ENCODE data around the gene SOX5. TPM values are rescaled to one million over a fixed set of nuclear protein-coding genes. Genes with fewer than 3 reads are reported as not detected.

The SOX5 gene
- total RNA-seq: 43.6 TPM

DNA sequence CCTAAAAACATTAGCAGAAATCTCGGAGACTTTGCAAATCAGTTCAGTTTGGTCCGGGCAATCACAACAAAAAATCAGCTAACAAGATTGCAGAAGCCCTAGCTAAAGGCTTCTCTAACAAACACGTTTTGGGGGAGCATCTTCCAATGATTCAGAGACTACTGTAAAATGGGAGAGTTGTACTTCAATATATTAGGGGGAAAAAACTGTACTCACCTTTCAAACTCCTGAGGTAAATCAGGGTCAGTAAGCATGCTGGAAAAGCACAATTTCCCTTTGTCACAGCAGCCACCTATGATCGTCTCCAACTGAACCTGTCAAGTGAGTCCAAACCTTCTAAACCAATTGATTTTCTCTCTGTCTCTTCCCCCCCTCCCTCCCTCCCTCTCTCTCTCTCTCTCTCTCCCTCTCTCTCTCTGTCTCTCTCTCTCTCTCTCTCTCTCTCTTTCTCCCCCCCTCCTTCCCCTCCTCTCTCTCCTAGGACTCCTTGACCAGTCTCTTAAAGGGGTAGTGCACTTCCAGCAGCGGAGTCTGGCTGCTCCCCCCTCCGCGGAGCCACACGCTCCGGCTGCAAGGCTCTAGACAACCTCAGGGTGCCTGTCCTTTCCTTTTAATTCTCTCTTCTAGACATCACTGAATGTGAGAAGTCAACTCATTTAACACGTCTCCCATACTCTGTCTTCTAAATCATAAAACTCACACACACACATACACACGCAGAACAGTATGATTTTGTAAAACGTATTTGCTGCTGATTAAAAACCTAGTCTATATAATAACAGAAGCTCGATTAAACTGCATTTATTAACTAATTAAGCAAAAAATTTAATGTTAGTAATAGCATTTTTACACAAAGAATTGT, at the start of gene SOX5:
TSS of gene SOX5 (minus strand) at position 323 of the 862 bp plus-strand sequence. CDS start at position 254, 69 bp downstream.
- intact Hi-C loops (cut with DNase I): no loop called here
- ATAC-seq (peak; percentile 96), DNase-seq (ENCODE audit: low spot score) (peak; percentile 67)

DNA sequence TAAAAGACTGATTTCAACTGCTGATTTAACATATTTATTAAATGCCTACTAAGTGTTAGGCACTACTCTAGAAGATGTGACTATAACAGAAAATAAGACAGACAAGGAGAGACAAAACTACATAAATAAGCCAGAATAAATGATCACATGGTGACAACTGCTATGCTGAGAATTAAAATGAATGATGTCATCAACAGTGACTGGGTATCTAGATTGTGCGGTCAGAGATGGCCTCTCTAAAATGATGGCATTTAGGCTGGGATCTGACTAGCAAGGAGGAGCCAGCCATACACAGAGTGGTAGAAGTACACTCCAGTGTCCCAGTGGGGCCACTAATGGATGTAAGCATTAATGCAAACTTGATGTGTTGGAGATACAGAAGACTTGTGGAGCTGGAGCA, 37.6 kb upstream of the SOX5 start:
- ATAC-seq (no peak), DNase-seq (ENCODE audit: low spot score) (no peak)
- intact Hi-C loops (cut with DNase I): no loop called here

DNA sequence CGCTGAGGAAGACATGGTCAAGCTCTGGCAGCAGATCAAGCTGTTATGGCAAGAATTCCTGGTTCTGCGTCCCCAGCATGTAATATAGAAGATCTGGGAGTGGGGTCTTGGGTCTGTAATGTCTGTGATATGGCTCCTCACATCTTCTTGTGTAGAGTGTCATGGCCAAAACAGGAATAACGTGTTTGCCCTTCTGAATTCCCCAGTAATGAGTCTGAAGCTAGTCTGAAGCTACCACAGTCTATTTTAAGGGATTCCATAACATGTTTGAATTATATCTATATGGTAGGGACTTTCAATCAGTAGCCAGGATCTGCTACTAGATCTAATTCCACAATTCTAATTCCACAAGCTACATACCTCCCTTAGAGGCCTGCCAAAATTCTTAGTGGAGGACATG, 31.4 kb upstream of the SOX5 start:
- ATAC-seq: no peak

DNA sequence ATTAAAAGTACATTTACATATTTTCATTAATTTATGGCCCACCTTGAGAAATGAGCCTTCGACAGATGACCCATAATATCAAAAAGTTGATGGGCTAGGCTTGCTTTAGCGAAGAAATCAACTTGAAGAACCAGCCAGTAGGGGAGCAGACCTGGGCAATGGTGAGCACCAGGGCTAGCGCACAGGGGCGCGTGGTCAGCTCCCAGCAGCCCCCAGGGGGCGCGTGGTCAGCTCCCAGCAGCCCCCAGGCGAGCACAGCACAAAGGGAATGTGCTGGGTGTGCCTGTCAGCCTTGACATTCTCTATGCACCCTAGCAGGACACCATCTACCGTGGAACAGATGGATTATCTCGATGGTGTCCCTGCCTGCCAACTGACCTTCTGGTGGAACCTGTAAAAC, 15.3 kb upstream of the SOX5 start:
- ATAC-seq: no peak
- no peak for DNase-seq (ENCODE audit: low spot score)
- intact Hi-C loops (cut with DNase I): no loop called here

More for the DNA sequence above, 31.4 kb upstream of the SOX5 start:
- no peak for DNase-seq (ENCODE audit: low spot score)
- intact Hi-C loops (cut with DNase I): no loop called here

DNA sequence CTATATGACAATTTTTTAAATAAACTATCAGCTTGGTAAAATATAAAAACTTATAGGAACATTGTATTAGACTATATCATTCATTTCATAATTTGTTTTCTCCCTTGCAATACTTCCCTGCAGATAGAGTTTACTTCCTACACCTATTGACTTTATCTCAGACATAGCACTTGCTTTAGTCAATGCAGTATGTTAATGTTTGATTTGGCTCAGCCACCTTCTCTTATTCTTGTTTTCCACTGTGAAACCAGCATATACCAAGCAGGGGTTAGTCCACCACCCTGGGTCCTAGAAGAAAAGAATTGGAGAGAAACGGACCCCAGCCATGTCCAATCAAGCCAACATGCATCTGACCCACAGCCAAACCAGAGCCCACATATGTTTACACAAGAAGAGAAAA, 10.4 kb upstream of the SOX5 start:
- no peak for ATAC-seq

DNA sequence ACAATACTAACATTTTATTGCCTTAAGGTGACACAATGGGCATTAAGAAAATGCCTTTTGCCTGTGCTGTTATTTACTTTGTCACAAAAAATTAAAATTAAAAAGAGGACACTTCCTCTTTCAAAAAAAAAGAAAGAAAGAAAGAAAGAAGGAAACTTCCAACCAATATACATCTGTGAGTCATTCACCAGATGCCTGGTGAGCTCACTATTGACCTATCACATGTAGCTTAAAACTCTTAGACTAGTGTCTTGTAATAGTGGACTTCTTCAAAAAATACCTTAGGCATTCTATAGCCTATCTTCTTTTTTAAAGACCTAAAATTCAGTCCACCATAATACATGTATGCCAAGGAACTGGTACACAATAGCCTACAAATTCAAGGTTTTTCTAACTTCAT, 4.9 kb upstream of the SOX5 start:
- DNase-seq (ENCODE audit: low spot score) (no peak), ATAC-seq (no peak)
- intact Hi-C loops (cut with DNase I): no loop called here

More for the DNA sequence above, 10.4 kb upstream of the SOX5 start:
- no peak for DNase-seq (ENCODE audit: low spot score)
- intact Hi-C loops (cut with DNase I): no loop called here

DNA sequence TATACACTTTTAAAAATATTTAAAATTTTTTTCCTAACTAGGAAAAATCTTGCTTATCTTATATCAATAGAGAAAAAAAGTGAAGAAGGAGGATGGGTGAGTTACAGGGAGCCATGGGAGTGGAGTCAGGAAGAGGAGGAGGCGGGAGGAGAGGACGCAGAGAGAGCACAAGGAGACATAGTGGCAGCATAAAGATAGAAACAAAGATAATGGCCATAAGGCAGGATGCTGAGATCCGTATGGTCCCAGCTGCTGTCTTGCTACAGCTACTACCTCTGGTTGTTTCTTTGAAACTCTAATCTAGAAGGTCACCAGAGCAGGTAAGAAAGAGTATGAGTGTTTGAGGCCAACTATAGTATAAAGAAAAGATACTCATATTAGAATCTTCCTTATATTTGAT, 2.6 kb upstream of the SOX5 start:
- intact Hi-C loops (cut with DNase I): no loop called here
- DNase-seq (ENCODE audit: low spot score) (no peak), ATAC-seq (no peak)

DNA sequence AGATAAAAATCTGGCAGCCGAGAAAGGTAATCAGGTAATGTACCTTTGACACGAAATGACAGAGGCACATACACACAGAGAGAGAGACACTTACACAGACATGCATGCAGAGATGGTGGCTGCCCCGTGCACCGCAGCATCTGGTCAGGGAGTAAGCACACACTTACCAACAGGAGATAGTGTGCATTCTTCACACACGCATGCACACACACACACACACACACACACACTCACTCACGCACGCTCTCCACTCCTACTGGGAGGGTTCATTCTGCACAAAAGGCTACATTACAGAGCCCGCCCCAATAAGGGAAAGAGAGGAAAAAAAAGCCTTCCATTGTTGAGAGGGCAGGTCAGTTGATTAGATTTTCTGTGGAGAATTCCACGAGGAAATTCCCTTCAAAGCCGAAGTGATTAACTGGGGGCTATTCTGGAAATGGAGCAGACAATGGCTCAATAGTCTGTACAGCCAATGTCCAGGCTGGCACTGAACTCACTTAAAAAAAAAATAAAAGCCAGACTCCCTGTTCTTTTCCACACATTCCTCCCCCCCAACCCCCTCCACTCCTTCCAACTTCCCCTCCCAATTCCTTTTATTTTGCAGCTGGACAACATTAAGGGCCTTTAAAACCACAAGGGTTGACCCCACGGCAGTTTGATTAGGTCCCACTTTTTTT, 1.4 kb upstream of the SOX5 start:
- intact Hi-C loops (cut with DNase I): no loop called here
- DNase-seq (ENCODE audit: low spot score) (peak; percentile 59), ATAC-seq (peak; percentile 79)

DNA sequence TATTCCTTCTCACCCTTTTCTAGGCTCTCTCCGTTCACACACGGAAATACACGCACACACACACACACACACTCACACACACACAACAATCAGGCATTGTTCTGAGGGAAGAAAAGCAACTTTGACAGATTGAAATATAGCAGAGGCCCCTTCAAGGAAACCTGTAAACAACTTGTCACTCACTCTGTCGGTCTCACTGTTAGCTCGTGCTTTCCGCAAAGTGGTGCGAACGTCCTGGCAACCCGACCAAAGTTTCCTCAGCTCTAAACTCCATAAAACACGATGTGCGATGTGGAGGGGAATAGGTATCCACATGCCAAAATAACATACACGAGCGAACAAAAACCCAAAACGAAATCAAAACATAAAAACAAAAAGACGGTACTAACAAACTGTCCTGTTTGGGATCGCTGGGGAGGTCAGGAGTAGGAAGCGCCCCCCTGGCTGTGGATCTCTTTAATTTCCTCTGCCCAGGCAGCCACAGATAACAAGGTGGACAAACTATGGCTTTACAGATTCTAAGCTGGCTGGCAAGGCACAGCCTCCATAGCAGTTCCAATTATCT, 822 bp upstream of the SOX5 start:
- intact Hi-C loops (cut with DNase I): no loop called here
- ATAC-seq (peak; percentile 59), DNase-seq (ENCODE audit: low spot score) (no peak)

DNA sequence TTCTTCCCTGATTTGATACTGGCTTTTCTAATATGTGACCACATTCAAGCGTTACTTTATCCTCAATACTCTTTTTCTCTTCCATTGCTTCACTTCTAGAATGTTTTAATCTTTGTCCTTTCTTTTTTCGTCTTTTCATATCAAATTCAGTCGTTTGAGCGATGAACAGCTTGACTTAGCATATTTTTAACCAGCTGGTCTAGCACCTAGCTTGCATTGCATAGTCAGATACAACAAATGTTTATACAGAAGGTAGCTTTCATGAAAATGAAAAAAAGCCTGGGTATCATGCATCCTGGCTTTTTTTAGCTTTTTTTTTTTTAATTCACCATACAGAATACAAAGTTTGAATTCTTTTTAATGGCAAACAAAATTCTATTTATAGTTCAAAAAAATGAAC, 1.2 kb downstream of the SOX5 start:
- ATAC-seq: no peak
- DNase-seq (ENCODE audit: low spot score): no peak
- intact Hi-C loops (cut with DNase I): no loop called here

DNA sequence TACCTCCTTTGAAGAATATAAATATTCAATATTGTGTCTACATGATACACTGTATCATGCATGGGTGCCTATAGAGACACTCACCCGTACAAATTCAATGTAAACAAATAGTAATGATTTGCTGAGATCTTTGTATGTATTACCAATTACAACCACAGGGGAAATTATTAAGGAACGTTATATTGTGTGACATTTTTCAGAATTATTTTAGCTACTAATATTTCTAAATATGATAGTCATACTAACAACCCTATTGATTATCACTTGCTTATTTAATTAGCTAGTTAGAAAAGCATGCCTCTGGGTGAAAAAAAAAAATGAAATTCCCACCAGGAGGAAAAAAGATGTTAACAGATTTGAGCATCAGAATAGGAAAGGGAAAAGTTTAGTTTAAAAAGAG, 2.1 kb downstream of the SOX5 start:
- ATAC-seq (no peak), DNase-seq (ENCODE audit: low spot score) (no peak)
- intact Hi-C loops (cut with DNase I): no loop called here

DNA sequence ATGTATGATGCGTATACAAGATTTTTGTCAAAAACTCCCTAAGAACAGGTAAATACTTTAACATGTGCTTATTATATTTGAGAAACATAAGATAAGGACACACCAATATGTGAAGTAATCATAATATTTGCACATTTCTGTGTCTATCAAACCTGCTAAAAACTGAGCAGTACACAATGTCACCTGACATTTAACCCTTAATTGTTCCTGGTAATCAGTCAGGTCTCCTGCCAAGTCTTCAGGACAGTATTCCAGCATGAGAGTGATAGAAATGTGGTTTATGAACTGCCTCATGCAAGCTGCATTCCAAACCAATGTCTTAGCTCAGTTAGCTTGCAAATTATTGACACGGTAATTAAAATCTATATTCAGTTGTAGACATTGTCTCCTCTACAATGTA, 4.2 kb downstream of the SOX5 start:
- ATAC-seq (no peak), DNase-seq (ENCODE audit: low spot score) (no peak)
- intact Hi-C loops (cut with DNase I): no loop called here

DNA sequence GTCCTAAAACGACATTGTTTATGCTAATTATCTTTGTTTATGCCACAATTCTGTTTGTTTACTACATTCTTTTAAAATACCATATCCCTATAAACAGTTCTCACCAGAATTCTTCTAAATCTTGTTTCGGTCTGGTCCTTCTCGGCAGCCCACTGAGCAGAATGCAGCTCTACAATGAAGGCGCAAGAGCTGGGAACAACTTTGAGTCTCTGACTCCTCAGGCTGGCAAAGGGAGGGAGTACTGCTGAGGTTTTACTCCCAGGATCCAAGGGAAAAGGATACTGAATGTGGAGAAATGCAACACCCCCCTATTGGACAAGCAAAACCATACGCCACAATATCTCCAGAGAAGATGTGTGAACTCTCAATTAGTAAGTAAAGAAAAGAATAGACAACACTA, 5.4 kb downstream of the SOX5 start:
- ATAC-seq: peak; percentile 59
- no peak for DNase-seq (ENCODE audit: low spot score)
- intact Hi-C loops (cut with DNase I): no loop called here

DNA sequence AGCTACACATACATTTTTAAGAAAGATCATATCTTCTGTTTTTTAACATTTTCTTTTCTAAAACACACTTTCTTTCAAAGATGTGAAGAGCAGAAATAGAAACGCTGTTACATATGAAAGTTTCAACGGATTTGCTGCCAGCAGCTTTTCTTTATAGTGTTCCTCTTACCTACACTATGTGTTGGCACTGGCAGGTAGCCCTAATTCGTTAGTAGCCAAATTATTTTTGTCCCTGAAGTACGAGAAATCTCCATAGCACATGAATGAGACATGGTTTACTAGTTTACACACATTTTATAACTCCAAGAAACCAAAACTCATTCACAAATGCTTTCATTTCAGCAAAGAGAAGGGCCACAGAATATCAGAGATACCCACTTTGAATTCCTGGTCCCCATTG, 6.6 kb downstream of the SOX5 start:
- no peak for DNase-seq (ENCODE audit: low spot score)
- ATAC-seq: no peak
- intact Hi-C loops (cut with DNase I): no loop called here

DNA sequence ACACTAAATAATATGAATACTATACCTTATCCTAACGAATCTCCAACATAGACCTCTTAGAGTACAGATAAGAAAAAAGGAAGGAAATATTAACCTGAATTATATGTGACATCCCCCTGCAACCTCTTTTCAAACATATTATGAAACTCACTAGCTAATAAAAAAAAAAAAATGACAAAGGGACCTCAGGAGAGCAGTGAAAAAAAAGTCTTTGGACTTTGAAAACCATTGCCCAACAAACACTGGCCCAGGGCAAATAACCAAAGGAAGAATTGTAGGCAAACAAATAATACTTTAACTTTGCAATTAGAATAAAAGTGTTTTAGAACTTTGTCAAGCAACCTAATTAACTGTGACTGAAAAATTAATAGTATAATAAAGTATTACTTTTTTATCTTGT, 7.7 kb downstream of the SOX5 start:
- ATAC-seq: no peak
- no peak for DNase-seq (ENCODE audit: low spot score)
- intact Hi-C loops (cut with DNase I): no loop called here

DNA sequence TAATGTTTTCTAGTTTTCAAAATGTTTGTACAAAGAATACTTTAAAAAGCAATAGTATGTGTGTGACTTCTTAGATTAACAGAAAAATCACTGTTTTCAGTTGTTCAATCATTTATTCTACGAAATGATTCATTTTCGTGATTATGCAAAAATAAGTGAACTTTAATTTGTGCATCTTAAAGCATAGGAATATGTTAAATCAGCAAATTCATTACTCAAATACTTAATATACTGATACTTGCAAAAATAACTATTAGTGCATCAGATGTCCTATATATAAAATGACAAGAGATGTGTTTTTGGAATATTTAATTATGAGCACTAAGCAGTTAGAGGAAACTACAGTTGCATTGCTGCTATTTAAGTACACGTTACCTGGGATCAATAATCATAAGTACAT, 11.0 kb downstream of the SOX5 start:
- ATAC-seq (no peak), DNase-seq (ENCODE audit: low spot score) (no peak)
- intact Hi-C loops (cut with DNase I): no loop called here

DNA sequence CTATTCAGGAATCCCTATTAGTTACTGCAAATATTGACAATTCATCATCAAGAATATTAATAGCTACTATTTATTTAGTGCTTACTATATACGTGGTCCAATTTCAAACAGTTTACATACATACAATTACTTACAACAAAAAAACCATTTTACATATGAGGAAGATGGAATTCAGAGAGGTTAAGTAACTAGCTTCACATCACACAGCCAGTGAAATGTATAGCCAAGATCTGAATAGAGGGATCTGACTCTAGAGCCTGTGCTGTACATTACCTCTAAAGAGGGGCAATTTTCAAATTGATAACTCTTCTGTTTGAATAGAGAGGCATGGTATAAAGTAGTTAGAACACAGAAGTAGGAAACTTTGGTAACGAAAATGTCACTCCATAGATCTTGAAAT, 18.3 kb downstream of the SOX5 start:
- DNase-seq (ENCODE audit: low spot score) (no peak), ATAC-seq (no peak)

DNA sequence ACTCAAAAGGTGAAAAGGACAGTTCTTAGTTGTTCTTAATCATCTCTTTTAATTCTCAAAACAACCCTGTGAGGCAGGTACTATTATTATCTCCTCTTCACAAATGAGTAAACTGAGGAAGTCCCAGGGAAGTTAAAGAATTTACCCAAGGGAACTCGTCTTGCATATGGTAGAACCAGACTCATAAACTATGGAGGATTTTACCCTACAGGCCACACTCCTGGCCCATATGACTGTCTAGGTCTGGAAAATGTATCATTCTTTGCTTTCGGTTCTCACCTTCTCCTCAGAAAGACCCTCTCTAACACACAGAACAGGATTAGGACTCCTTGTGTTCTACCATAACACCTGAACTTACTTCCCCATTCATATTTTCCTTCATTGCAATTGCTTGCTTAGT, 18.9 kb downstream of the SOX5 start:
- intact Hi-C loops (cut with DNase I): no loop called here
- DNase-seq (ENCODE audit: low spot score): no peak
- ATAC-seq: no peak

More for the DNA sequence above, 18.3 kb downstream of the SOX5 start:
- intact Hi-C loops (cut with DNase I): no loop called here

DNA sequence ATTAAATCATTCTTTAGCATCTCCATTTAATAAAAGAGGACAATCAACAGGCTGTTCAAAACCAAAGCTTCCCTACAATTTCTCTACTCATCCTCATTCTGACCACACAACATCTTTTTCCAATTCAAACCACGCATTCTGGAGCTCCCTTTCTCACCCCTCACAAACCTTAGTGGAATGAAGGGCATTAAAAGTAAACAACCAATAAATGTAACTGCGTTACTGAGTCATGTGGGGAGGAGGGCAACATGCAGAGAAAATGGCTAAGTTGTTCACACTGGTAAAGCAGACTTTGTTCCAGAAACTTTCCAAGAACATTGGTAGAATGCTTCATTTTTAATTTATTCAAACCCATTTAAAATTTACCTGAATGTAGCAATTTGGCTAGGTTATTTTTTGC, 19.6 kb downstream of the SOX5 start:
- ATAC-seq (no peak), DNase-seq (ENCODE audit: low spot score) (no peak)
- intact Hi-C loops (cut with DNase I): no loop called here

DNA sequence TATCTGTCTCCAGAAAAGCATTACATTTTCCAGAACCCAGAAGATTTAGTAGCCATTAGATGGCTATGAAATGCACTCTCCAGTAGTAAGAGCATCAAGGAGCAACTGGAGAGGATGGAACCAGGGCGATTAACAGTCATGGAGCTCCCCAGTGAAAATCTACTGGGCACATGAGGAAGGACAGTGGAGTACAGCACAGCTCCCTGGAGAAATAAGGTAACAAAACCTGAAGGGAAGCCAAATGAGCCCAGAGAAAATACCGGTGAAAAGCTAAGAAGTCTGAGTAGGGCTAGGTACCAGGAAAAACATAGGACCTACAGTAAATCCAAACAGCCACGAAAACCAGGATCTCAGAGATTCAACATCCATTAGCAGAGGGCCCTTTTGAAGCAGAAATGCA, 21.6 kb downstream of the SOX5 start:
- intact Hi-C loops (cut with DNase I): no loop called here
- no peak for DNase-seq (ENCODE audit: low spot score)
- ATAC-seq: no peak

All from sciatic nerve (tissue), 2 donors.